Fibroblast of the aortic adventitia (primary cell): ENCODE data around the gene LRIG1. TPM values are rescaled to one million over a fixed set of nuclear protein-coding genes. Genes with fewer than 3 reads are reported as not detected.
A peak's percentile ranks its signal among the peaks of the same experiment; 100 is the strongest.

ENCODE experiments used
- DNase-seq: peaks from one replicate; pipeline ENCODE4 v3.0.0-alpha.2; 2010; ENCODE audit warnings: low read depth
- H3K4me3 ChIP-seq: 2 replicates; pipeline ENCODE4 v1.5.1; 2011; ENCODE audit warnings: low read depth, mild to moderate bottlenecking, control low read depth, low read length, moderate library complexity
- CTCF ChIP-seq: IDR thresholded peaks from 2 replicates; pipeline ENCODE4 v1.5.1; 2011; ENCODE audit warnings: mild to moderate bottlenecking, low read length, control low read depth, inconsistent platforms; ENCODE audit not compliant: insufficient read depth
- total RNA-seq: library from RNA; depleted of rRNA; stranded (reverse); fragments of >200 nt; gene quantifications from 2 replicates; pipeline ENCODE4 v1.2.3, GENCODE V29; 2012; ENCODE audit warnings: low replicate concordance

Gene LRIG1
- total RNA-seq, 1 donor: 26.4 TPM

DNA sequence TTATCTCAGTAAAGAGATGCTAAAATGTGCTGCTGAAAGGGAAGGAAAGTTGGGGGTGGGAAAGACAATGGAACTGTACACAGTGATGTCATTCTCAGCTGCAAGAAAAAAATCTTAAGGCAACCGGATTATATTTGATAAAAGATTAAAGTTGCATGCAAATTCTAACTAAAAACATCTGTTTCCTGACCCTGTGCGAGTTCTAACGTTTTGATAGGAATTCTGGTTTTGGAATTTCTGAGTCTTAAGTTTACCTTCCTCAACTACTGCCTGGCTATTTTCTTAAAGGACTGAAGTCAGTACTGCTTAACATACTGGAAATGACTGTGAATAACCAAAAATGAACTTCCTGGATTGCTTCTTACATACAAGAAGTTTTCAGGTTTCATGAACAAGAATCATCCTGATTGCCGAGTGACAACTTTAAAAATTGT, 164.5 kb downstream of the LRIG1 start:
- peak; percentile 91 for DNase-seq
- TF ChIP-seq CTCF: no peak
- H3K4me3 ChIP-seq: no peak overlapping the region

DNA sequence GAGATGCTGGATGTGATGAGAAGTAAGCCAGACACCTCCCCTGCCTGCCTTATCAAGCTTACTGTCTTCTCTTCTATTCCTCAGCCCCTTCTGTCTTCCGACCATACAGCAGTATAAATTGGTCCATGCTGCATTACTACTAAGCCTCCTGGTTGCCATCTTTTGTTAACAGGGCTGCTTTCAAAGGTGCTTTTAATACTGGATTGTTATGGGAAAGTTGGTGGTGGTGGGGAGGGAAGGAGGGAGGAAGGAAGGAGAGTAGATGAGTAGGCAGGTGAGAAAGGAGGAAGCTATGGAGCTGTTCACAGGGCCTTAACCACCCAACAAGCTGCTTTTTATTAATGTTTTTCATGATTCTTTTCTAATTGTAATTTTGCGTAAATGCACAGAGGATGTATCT, 165.2 kb downstream of the LRIG1 start:
- TF ChIP-seq CTCF: no peak
- no peak for DNase-seq
- no peak overlapping the region for H3K4me3 ChIP-seq
